AG20443 (cell line): Measurements from ENCODE around the gene GBP6.
"Not testable (repeated sequence)": the region's sequence is repeated elsewhere in the genome, so short reads cannot be mapped to it uniquely, and the experiment has no call there.

ENCODE experiments used
- DNase-seq: peaks from one replicate; pipeline ENCODE4 v3.0.0; 2012; ENCODE audit warnings: low spot score, mixed read lengths

The GBP6 gene, protein sequence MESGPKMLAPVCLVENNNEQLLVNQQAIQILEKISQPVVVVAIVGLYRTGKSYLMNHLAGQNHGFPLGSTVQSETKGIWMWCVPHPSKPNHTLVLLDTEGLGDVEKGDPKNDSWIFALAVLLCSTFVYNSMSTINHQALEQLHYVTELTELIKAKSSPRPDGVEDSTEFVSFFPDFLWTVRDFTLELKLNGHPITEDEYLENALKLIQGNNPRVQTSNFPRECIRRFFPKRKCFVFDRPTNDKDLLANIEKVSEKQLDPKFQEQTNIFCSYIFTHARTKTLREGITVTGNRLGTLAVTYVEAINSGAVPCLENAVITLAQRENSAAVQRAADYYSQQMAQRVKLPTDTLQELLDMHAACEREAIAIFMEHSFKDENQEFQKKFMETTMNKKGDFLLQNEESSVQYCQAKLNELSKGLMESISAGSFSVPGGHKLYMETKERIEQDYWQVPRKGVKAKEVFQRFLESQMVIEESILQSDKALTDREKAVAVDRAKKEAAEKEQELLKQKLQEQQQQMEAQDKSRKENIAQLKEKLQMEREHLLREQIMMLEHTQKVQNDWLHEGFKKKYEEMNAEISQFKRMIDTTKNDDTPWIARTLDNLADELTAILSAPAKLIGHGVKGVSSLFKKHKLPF

DNA sequence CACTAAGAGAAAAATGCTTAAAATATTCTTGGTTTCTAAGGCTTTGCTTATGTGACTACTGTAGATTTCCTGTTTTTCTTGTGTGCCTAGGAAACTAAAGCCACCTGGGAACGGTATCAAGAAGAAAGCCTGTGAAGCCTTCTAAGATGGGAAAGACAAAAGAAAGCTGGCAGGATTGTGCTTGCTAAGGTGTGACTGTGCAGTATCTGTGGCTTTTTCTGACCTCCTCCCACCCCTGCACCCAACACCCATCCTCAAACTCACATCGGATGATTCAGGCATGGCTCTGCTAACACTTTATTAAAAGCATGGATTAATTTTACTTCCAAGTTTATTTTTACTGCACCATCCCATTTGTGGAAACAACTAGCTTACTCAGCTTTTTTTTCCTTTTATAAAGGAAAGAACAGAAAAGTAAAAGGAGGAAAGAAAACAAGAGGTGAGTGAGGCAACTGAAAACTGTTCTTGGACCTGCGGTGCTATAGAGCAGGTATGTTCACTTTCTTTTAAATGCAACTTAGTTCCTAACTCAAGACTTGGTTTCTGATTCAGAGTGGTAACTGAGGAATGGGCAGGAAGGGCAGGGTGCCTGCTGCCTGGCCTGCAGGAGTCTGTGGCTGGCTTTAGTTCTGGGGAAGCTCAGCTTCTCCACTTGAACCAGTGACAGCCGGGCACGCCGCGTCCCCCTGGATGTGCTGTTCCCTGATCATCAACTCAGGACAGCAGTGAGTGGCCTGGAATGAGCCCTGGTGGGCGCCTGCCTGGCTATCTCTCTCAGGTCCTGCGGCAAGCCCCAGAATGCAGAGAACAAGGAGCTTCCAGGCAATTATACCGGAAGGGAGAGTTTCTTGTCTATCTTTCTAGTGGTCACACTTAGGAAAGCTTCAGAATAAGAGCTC is at the start of gene GBP6:
TSS of gene GBP6 (plus strand) at position 422 of the 899 bp plus-strand sequence. CDS start 4,493 bp downstream, outside the sequence.
- DNase-seq = no peak

DNA sequence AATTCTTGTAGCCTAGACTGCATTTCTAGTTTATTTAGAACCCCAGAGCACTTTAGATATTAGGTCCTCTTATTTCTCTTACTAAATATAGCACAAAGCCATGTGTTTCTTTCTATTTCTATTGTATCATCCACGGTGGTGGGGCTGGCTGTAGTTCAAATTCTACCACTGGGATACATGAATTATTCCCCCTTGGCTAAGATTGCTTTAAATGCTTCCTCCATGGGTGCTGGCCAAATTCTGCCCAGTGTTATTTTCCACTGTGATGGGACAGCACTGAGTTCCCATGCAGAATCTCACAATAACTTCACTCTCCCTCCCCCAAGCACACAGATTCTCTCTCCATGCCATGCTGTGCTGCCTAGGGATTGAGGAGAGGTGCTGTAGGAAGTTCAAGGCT is 41.5 kb upstream of the GBP6 start:
- DNase-seq = no peak

DNA sequence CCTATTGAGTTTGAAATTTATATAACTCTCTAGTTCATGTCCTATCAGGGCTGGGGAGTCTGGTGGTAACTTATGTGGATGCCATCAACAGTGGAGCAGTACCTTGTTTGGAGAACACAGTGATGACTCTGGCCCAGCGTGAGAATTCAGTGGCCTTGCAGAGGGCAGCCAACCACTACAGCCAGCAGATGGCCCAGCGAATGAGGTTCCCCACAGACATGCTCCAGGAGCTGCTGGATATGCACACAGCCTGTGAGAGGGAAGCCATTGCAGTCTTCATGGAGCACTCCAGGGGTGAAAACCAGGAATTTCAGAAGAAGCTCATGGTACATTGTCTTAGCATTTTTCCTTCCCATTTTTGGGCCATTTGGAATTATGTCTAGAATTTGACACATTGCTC is 32.0 kb upstream of the GBP6 start:
- DNase-seq = no peak

DNA sequence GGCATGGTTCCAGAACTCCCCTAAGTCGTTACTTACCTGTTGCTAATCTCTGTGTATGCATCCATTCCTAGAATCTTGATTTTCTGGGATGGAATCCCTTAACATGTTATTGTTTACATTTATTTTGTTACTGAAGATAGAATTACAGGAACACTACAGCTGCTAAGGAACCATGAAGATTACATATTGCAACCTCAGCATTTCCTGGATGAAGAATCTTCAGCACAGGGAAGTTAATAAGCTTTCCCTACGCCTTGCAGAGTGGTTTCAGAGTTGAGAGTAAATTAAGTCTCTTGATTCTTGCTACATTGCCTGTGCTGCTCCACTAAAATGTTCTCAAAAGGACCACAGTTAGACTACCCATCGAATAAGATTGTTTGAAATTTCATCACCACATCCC is 31.4 kb upstream of the GBP6 start:
- no peak for DNase-seq

DNA sequence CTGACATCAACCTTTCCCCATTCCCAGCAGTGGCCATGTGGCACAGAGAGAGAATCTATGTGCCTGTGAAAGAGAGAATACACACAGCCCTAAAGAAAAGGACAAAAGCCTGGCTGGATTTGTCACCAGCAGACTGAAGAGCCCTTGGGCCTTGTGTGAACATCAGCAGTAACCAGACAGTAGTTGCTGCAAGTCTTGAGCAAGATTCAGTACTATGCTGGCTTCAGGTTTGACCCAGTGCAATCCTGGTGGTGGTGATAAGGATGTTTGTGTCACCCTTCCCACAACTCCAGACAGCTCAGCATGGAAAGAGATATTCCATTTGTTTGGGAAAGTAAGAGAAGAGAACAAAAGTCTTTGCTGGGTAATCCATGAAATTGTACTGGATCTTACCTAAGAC is 28.4 kb upstream of the GBP6 start:
- DNase-seq = no peak

DNA sequence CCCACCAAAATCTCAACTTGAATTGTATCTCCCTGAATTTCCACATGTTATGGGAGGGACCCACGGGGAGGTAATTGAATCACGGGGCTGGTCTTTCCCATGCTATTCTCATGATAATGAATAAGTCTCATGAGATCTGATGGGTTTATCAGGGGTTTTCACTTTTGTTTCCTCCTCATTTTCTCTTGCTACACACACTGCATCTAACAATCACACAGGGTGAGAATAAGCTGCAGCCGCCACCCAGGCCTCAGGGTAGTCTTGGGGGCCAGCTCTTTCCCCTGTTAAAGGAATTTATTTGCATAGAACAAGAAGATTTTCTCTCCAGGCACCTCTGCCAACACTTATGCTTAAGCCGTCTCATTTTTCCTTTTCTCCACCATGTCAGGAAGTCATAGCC is 26.0 kb upstream of the GBP6 start:
- no peak for DNase-seq

DNA sequence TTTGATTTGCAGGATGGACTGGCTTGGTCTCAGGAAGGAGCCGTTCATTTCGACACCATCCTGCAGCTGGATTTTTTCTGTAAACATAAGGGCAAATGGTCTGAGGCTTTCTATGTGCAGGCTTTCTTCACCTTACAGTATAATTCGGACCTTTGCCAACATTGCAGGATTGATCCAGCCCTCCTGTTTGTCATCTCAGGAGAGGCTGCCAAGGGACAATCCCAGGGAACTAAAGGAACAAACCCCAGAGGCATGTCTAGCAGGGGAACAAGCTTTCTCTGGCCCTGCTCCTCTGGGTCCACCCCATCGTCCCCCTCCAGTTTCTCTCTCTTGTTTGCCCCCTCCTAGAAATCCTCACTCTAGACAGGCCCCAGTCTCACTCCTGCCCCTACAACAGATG is 24.8 kb upstream of the GBP6 start:
- DNase-seq = no peak

DNA sequence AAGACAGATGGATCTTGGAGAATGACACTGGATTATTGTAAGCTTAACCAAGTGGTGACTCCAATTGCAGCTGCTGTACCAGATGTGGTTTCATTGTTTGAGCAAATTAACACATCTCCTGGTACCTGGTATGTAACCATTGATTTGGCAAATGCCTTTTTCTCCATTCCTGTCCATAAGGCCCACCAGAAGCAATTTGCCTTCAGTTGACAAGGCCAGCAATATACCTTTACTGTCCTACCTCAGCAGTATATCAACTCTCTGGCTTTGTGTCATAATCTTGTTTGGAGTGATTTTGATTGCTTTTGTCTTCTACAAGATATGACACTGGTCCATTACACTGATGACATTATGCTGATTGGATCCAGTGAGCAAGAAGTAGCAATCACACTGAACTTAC is 18.4 kb upstream of the GBP6 start:
- not testable (repeated sequence) for DNase-seq

DNA sequence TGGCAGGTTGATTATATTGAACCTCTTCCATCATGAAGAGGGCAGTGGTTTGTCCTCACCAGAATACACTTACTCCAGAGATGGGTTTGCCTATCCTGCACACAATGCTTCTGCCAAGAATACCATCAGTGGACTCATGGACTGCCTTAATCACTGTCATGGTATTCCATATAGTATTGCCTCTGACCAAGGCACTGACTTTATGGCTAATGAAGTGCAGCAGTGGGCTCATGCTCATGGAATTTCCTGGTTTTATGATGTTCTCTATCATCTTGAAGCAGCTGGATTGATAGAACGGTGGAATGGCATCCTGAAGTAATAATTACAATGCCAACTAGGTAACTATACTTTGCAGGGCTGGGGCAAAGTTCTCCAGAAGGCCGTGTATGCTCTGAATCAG is 16.6 kb upstream of the GBP6 start:
- DNase-seq = no peak

DNA sequence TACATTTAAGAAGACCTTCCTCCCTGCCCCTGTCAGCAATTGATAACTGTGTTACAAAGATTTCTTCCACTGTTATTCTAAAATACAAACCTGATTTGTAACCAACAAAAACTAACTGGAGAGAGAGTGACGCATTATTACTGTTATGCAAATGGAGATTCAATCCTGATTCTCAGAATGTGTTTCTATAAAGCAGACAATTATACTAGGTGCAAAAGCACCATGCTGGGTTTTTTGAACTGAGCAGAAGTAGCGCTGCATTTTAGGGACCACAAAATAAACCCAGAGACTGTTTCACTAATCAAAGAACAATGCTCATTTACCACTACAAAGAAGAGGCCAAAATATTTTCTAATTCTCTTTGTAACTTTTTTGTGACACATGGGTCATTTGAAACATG is 13.6 kb upstream of the GBP6 start:
- no peak for DNase-seq

DNA sequence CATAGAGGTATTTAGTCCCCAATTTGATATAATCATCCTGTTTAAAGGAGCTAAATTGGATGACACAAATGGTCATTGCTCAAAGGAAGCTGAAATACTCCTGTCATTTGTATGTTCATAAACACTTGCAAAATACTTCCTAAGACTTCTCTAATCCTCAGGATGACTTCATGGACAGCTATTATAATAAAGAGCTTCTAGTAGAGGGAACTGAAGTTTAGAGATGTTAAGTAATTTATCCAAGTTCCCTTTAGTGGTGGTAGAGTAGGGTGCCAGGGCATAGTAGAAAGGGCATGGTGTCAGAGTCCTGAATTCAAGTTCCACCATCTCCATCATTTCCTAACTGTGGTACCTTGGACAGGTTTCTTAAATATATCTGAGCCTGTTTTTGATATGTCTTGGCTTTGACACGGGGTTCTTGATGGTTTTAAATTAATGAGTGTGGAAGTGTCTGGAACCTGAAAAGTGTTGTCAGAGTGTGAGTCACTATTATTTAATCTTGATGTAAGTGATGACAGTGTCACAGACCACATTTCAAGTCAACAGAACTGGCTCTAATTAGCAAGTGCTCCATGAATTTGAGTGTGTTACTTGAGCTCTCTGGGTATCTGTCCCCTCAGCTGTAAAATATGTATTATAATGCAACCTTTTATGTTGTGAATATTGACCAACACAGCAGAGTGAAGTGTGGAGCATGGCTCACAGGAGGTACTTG is 12.1 kb upstream of the GBP6 start:
- no peak for DNase-seq

DNA sequence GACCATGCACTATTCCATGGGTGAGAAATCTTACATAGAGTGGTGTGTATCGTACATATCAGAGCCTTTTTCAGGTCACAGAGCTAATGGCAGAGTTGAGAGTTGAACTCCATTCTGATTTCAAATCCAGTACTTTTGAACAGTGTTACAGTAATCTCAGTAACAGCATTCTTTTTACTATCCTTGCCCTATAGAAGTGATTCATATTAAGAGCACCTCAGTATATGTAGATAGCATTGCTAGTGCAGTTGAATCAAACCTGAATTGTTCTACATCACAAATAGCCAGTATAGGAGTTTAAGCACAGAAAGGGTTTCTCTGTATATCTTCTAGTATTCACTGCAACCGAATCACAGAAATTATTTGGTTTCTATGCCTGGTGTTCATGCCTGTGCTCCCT is 11.4 kb upstream of the GBP6 start:
- DNase-seq = no peak

DNA sequence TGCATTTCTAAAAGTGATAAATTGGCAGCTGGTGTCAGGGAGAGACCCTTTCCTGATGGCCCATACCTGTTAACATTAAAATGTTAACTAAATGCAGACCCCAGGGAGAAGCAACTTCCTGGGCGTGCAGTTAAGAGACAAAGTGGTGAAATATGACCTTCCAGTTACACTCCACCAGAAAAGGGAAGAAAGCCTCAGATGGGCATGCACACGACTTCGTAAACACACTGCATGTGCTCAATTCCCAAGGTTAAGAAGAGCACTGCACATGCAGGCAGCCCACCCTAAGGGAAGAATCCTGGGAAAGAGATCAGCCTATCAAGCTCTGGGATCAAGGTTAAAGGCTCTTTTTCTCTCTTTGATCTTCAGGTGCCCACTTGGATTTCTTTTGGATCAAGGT is 9.7 kb upstream of the GBP6 start:
- DNase-seq = no peak

DNA sequence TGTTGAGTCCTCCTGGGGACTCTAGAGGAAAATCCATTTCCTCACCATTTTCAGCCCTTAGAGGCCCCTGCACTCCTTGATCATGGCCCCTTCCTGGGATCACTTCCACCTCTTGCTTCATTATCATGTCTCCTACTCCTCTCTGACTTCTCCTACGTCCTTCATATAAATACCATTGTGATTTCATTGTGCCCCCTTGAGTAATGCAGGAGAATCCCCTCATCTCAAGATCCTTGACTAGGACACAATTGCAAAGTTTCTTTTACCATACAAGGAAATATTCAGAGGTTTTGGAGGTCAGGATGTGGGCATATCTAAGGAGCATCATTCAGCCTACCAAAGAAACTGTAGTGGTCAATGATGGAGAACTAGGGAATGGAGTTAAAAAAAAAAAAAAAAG is 8.8 kb upstream of the GBP6 start:
- DNase-seq = no peak

DNA sequence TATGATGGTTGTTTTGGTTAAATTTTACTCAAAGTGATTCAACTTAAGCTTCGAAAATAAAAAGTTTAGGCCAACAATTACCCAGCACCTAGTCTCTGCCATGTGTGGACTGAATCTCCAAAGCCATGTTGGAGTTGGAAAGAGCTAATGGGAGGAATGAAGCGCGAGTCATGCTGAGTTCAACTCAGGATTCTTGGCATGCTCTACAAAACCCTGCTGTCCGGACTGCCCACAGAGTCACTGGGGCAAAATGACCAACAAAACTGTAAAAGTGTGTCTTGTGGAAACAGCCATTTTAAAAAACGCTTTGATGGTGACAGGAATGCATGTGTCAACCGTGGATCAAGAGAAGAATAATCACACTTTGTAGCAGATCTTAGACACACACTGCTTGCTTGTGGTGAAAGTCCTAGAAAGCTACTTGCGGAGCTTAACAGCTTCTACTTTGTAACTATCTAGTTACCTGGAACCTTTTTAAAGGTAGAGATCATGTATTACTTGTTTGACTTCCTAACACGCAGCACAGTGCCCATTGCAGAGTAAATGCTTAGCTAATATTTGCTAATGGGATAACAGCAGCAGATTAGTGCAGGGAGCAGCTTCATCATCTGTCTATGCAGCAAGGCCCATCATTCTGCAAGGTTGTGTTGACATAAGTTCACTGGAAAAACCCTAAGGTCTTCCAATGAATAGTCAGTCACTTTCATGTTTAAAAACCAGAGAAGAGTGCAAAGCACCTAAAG is 7.0 kb upstream of the GBP6 start:
- peak; percentile 64 for DNase-seq

DNA sequence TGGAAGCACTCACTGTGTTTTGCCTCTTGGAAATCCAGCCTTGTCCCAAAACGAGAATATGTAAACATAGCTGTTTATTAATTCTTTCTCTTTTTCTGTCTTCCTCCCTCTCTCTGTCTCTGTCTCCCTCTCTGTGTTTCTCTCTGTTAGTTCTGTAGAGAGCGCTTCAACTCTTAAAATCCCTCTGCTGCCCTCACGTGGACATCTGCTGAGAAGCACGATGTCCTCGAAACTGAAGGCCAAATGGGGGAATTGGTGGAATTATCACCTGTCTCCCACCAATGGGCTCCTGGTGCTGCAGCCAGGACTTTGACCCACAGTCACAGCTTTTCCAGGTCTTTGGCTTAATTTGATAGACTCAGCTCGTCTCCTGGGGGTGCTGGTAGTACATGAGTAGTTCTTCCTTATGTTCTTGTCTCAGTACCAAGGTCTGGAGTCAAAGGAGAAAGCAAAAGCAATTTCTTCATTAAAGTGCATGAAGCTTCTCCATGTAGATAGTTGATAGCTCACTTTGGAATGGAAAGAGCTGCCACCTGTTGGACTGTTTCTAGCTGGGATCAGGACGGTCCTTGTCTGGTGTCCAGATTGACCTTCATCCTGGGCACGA is 5.5 kb upstream of the GBP6 start:
- DNase-seq = peak; percentile 76

DNA sequence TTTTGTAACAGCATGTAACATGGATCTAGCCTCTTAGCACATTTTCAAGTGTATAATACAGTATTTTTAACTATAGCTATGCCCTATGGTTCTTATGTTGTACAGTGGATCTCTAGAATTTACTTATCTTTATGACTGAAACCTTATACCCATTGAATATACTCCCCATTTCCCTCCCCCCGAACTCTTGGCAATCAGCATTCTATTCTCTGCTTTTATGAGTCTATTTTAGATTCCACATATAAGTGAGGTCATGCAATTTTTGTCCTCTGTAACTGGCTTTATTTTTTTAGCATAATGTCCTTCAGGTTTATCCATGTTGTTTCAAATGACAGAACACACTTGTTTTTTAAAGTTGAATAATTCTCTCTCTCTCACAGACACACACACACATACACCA is 3.1 kb upstream of the GBP6 start:
- no peak for DNase-seq

DNA sequence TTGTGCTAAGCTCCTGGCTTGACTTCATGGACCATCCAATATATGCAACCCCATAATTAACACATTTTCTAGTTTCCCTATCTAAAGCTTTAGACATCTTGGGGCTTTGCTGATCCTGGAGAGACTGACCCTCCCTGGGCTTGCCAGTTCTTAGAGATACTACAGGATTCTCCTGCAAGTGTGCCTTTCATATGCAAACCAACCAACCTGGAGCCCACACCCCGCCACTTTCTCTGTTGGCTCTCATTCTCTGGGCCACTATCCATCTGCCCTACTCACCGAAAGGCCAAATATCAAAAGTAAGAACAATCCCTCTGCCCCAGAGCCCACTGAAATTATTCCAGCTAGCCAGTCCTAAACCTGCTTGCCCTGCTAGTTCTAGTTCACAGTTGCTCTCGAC is 2.2 kb upstream of the GBP6 start:
- no peak for DNase-seq

DNA sequence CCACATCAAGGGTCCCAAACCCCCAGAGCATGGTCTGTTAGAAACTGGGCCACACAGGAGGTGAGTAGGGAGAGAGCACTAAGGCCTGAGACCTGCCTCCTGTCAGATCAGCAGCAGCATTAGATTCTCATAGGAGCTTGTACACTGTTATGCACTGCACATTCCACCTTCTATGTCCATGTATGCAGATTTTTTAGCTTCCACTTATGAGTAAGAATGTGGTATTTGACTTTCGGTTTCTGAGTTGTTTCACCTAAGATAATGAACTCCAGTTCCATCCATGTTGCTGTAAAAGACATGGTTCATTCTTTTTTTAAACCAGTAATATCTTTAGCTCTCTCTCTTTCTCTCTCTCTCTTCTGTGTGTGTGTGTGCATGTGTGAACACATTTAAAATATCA is 663 bp upstream of the GBP6 start:
- DNase-seq = no peak

DNA sequence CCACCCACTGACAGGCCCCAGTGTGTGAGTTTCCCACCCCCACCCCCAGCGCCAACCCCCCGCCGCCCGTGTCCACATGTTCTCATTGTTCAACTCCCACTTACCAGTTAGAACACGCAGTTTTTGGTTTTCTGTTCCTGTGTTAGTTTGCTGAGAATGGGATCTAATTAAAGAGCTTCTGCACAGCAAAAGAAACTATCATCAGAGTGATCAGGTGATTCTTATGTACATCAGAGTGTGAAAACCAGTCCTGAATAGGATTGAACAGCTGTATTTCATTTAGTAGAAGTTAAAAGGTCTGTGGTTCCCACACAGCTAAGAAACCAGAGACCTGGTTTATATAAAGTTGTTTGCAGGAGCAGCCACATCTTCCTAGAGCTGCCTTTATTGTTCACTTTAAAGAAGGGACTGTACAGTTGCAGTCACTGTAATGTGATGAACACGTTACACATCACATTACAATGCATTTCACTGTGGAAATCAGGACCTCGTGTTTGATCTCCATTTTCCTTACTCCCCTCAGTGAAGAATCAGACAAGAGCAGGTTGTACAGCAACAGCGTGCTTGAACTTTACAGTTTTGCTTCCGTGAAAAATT is 1.2 kb downstream of the GBP6 start:
- no peak for DNase-seq

DNA sequence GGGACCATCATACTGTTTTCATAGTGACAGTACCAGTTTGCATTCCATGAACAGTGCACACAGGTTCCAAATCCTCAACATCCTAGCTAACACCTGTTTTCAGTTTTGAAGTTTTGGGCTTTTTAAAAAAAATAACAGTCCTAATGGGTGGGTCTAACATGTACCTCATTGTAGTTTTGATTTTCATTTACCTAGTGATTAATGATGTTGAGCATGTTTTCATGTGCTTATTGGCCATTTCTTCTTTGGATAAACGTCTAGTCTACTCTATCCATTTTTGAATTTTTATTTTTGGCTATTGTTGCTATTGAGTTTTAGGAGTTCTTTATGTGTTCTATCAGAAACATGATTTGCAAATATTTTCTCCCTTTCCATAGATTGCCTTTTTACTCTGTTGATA is 3.4 kb downstream of the GBP6 start:
- DNase-seq = no peak
